ENCODE data around the gene ACOT7. TPM values are rescaled to one million over a fixed set of nuclear protein-coding genes. Genes with fewer than 3 reads are reported as not detected.

The ACOT7 gene
- total and polyA plus RNA-seq, 2 experiments from 2014 or later: 20.3 to 39.9 TPM

DNA sequence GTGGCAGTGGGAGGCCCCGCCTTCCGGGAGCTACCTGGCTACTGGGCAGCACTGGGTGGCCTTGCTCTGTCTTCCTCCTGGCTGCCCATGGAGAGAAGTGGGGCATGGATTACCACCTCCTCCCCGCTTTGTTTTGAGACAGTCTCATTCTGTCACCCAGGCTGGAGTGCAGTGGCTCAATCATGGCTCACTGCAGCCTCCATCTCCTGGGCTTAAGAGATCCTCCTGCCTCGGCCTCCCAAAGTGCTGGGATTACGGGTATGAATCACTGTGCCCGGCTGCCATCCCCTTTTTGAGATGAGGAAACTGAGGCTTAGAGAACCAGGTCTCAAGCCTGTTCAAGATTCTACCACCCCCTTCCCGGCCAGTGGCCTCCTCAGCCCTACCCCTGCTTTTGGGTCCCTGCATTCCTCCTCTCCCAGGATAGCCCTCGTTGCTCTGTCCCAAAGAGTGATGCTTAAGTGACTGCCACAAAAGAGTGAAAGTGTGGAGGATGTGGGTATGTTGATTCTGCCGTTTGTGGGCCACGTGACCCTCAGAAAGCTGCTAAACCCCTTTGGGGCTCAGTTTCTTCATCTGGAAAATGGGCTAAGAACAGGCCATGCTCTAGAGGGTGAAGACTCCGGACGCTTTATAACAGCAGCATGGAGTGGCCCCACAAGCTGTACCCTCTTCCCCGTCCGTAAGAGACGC, 141.7 kb downstream of the ACOT7 start:
- peaks cover 6% of the 10 kb centered on the region for H3K4me1 ChIP-seq (ENCODE audit: insufficient read depth)
- no peaks in the 10 kb centered on the region for H3K36me3 ChIP-seq (replicated peaks; ENCODE audit: insufficient read depth, low read depth)
- WGBS (ENCODE audit: low lambda C conversion rate, missing lambda C conversion rate): 81% methylated on average over 15 of the region's 15 CpGs
- no peaks in the 10 kb centered on the region for H3K9me3 ChIP-seq (ENCODE audit: low read depth)
- H2AFZ ChIP-seq: no peak overlapping the region
- no peaks in the 10 kb centered on the region for H3K9me2 ChIP-seq (replicated peaks; ENCODE audit: insufficient read depth)
- no peak overlapping the region for H3K4me3 ChIP-seq
- H3K27me3 ChIP-seq: peaks cover 45% of the 10 kb centered on the region
- no peak overlapping the region for H3K4me2 ChIP-seq
- no peaks in the 10 kb centered on the region for H3K79me2 ChIP-seq
- TF ChIP-seq EZH2phosphoT487 (IDR thresholded peaks at IDR 0.05; ENCODE audit: low read depth, severe bottlenecking, unreplicated experiment): no peak
- TF ChIP-seq CTCF (IDR thresholded peaks at IDR 0.05; ENCODE audit: poor library complexity): no peak
- TF ChIP-seq EZH2 (IDR thresholded peaks at IDR 0.05; ENCODE audit: borderline replicate concordance): no peak
- H3K27ac ChIP-seq: no peak overlapping the region
- DNase-seq (ENCODE audit: low spot score): no peak
- H4K20me1 ChIP-seq (ENCODE audit: insufficient read depth, poor library complexity, severe bottlenecking): no peaks in the 10 kb centered on the region

- Histone ChIP-seq H3K4me3 (no peak overlapping the region), H3K27me3 (peaks cover 51% of the 10 kb centered on the region), H3K36me3 (replicated peaks; ENCODE audit: insufficient read depth, low read depth) (no peaks in the 10 kb centered on the region), H3K4me2 (no peak overlapping the region), H2AFZ (no peak overlapping the region), H3K9me3 (ENCODE audit: low read depth) (no peaks in the 10 kb centered on the region), H4K20me1 (ENCODE audit: insufficient read depth, poor library complexity, severe bottlenecking) (no peaks in the 10 kb centered on the region), H3K9me2 (replicated peaks; ENCODE audit: insufficient read depth) (no peaks in the 10 kb centered on the region), H3K79me2 (no peaks in the 10 kb centered on the region), H3K4me1 (ENCODE audit: insufficient read depth) (peaks cover 6% of the 10 kb centered on the region), H3K27ac (no peak overlapping the region)
- no peak for DNase-seq (ENCODE audit: low spot score)
- WGBS (ENCODE audit: low lambda C conversion rate, missing lambda C conversion rate): 90% methylated on average over 19 of the region's 19 CpGs
- no peak for TF ChIP-seq EZH2phosphoT487 (IDR thresholded peaks at IDR 0.05; ENCODE audit: low read depth, severe bottlenecking, unreplicated experiment)
- no peak for TF ChIP-seq CTCF (IDR thresholded peaks at IDR 0.05; ENCODE audit: poor library complexity)
- TF ChIP-seq EZH2 (IDR thresholded peaks at IDR 0.05; ENCODE audit: borderline replicate concordance): no peak
Observed at GRCh38 chr1:6251233-6251632, 142.3 kb downstream of the ACOT7 start.

GRCh38 chr1:6249739-6250689, 143.6 kb downstream of the ACOT7 start:
- peak overlapping the region; percentile 72 for H3K4me2 ChIP-seq
- H3K4me1 ChIP-seq (ENCODE audit: insufficient read depth): peaks cover 15% of the 10 kb centered on the region
- H3K9me3 ChIP-seq (ENCODE audit: low read depth): no peaks in the 10 kb centered on the region
- no peak overlapping the region for H3K27ac ChIP-seq
- TF ChIP-seq EZH2phosphoT487 (IDR thresholded peaks at IDR 0.05; ENCODE audit: low read depth, severe bottlenecking, unreplicated experiment): no peak
- no peak for TF ChIP-seq EZH2 (IDR thresholded peaks at IDR 0.05; ENCODE audit: borderline replicate concordance)
- no peak for TF ChIP-seq CTCF (IDR thresholded peaks at IDR 0.05; ENCODE audit: poor library complexity)
- H2AFZ ChIP-seq: no peak overlapping the region
- DNase-seq (ENCODE audit: low spot score): peak; percentile 42
- no peaks in the 10 kb centered on the region for H4K20me1 ChIP-seq (ENCODE audit: insufficient read depth, poor library complexity, severe bottlenecking)
- H3K79me2 ChIP-seq: no peaks in the 10 kb centered on the region
- H3K27me3 ChIP-seq: peaks cover 61% of the 10 kb centered on the region
- no peak overlapping the region for H3K4me3 ChIP-seq
- no peaks in the 10 kb centered on the region for H3K9me2 ChIP-seq (replicated peaks; ENCODE audit: insufficient read depth)
- no peaks in the 10 kb centered on the region for H3K36me3 ChIP-seq (replicated peaks; ENCODE audit: insufficient read depth, low read depth)
- 28% methylated on average over 50 of the region's 71 CpGs for WGBS (ENCODE audit: low lambda C conversion rate, missing lambda C conversion rate)
